Stimulated activated CD4-positive, alpha-beta T cell treated with anti-CD3 and anti-CD28 coated beads, Interleukin-2, amount 100 ng/mL, for 24 hours (primary cell): ENCODE results near the gene ZNF277.
"Not testable (repeated sequence)": the region's sequence is repeated elsewhere in the genome, so short reads cannot be mapped to it uniquely, and the experiment has no call there.

ENCODE experiments used
- DNase-seq, 2 donors: peaks; one replicate each; pipeline ENCODE4 v3.0.0-alpha.2; 2020

Gene ZNF277

DNA sequence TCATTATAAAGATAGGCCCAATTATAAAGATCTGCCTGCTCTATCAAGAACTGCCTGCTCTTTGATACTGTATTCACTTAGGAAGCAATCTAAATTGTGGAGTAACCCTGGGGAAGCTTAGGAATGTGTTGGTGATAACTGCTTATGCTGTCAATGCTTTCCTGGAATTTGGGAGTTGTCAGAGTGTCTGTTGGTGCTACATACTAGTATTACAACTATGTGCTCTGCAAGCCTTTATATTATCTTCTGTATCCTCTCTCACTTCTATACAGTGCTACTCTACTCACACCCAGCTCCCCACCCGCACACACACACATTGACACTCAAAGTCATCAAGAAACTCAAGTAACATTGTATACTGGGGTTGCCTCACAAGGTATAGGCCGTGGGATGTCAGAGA is 6.1 kb downstream of the ZNF277 start:
- DNase-seq, result no peak

DNA sequence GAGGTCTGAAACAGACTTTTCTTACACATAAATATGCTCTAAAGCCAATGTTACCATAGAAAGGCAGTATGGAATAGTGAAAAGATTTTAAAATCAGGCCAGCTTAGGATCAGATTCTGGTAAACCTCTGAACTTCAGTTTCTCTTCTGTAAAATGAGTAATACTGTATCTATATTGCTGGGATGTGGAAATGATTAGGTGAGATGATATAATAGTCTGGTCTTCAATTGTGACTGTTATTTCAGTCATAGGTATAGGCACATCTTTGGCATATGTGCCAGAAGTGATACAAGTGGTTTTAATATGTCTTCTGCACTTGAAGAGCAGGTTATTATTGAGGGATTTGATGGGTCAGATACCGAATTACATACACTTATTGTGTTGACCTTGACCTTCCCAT is 7.2 kb downstream of the ZNF277 start:
- no peak for DNase-seq

DNA sequence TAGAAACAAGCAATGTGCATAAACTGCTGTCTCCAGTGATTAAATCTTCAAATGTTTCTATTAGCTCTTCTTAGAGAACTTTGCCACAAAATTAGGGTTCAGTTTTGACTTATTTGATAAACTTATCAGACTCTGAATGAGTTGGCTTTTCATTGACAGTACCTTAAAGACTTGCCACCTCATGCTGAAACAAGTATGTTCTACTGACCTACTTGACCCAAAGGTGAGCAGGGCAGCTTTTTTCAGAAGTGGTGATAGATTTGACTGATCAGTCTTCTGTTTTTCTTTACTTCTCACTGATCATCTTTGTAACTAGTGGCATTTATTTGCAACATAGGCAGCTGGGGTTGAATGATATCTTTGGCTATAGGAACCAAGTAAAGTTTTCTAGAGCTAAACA is 7.8 kb downstream of the ZNF277 start:
- DNase-seq, result no peak

DNA sequence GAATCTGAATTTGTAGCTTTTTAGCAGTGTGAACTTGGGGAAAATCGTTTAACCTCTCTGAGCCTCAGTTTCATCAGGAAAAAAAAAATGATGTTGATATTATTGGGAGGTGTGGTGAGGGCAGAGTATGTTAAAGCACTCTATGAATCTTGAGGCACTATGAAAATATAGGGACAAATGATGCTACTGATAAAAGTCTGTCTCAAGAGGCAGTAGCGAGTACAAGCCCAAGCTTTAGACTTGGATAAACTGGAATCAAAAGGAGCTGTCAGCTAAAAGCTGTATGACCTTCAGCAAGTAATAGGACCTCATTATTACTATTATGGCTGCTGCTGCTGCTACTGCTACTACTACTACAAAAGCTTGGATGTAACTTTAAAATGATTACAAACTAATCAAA is 8.4 kb downstream of the ZNF277 start:
- DNase-seq, result no peak

DNA sequence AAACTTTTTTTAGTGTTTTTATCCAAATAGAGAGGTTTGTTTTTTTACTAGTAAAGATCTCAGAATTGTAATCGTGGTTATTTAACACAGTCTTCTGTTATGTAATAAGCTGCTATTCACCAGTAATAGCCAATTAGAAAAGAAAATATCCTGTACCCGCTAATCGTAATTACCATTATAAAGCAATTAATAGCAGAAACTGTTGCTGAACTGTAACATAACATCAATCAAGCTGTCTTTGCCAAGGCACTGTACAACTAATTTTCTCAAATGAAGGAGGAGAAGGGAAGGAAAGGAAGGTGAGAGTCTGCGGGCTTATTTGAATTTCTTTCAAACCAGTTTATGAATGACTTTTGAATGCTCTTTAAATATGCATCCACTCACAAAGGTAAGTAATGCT is 9.3 kb downstream of the ZNF277 start:
- no peak for DNase-seq

DNA sequence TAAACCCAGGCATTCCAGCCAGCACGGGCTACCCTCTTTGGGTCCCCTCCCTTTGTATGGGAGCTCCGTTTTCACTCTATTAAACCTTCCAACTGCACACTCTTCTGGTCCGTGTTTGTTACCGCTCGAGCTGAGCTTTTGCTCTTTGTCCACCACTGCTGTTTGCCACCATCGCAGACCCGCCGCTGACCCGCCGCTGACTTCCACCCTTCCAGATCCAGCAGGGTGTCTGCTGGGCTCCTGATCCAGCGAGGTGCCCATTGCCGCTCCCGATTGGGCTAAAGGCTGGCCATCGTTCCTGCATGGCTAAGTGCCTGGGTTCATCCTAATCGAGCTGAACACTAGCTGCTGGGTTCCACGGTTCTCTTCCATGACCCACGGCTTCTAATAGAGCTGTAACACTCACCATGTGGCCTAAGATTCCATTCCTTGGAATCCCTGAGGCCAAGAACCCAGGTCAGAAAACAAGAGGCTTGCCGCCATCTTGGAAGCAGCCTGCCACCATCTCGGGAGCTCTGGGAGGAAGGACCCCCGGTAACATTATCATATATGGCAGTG is 14.5 kb downstream of the ZNF277 start:
- no peak for DNase-seq

DNA sequence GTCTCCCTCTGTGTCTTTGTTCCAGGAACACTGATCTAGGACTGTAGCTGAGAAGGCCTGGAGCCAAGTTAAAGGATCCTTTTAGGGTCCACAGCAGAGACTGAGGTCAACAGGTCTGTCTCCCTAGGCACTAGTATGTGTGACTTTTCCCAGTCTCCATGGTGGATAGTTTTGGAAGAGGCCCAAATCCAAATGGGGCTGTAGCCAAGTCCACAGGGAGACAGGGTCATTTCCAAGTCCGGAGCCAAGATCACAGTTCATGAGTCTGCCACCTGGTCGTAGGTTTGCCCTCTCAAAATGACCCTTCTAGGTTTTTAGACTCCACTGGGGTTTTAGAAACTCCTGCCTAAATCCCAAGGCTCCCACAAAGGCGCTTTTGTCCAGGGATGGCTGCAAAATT is 16.8 kb downstream of the ZNF277 start:
- no peak for DNase-seq

DNA sequence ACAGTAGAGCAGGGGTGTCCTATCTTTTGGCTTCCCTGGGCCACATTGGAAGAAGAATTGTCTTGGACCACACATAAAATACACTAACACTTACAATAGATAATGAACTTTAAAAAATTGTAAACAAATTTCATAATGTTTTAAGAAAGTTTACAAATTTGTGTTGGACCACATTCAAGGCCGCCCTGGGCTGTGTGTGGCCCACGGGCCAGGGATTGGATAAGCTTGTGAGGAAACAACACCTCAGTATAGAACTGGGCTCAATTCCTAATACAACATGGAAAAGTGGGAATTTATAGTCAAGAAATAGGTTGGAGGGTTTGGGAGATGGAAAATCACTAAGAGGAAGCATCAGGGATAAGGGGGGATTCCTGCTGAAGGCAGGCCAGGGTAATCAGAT is 17.7 kb downstream of the ZNF277 start:
- DNase-seq, result no peak

DNA sequence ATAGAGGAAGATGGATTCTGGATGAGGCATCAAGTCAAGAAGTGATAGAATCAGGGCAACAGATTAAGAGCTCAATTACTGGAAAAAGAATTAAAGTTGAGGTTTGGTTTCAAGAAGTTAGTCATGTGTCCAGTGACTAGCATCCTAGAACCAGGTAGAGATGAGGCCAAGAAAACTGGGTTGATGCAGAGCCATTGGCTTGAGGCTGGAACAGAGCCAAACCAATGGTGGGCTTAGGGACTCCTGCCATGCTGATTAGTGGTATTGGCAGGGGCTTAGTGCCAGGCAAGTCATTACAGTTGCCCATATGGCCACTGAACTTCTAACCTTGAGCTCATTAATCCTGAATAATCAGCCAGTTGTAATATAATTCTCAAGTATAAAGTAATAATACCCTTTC is 18.5 kb downstream of the ZNF277 start:
- no peak for DNase-seq

DNA sequence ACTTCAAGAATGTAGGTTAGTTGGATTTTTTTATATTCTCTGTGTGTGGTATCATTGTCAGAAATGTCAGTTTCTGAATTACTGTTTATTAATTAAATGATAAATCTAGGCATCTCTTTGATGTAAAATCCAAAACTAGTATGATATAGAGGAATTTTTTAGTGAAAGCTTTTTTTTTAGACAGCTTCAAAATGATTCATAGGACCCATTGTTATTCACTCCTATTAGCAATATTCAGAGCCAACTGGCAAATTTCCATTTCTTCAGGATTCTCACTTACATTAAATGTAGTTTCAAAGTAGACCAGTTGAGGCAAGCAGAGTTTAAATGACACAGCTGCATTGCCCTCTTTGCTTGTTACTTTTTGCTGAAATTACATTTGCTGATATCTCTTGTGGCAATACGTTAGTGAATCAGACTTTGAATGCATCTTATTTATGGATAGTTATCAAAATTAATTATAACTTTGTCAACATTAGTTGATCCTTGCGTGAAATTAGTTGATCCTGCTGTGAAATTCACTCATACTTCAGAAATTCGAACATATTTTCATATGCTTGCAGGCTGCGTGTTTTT is 20.3 kb downstream of the ZNF277 start:
- DNase-seq, result no peak

DNA sequence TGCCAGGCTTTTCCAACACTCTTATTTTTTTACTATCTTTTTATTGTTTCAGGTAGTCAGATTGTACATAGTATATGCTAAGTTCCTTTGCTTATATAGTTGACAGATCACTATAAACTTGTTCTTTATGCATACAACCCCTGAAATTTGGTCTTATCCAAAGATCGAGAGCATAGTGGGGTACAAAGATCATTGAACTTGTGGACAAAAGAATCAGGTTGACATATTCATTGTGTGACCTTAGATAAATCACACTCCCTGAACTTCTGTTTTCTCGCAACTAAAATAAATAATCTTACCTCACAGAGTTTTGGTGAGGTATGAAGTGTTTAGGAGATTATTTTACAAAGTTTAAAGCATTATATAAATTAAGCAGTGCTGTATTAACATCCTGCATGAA is 22.1 kb downstream of the ZNF277 start:
- DNase-seq, result no peak

DNA sequence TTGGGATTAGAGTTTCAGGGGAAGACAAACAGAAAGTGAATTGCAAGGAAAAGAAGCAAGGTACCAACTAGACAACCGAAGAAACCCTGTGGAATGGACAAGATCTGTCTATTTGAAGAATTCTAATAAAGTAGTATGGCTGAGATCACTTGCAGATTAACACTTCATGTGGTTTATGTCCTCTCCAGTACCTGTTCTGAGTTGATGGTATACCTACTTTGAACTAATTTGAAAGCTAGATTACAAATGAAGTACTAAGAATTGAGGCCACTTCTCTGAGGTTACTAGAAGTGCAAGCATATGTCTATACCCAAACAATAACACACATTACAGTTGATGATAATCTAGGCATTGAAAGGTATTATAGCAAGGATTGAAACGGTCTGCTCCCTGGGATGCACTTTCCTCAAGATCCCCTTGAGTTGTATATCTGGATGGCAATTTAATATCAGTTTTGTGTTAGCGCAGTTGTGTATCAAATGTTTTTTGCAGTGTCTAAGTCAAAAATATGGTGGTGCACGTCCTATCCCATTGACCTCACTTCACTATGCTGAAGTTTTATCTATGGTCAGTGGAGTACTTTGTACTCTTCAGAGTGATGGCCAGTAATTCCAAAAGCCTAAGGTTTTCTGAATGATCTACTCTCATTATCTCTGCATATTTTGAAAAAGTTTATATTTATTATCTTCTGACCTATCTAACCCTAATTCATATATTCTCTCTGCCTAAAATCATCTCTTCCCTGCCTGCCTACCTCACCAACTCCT is 25.9 kb downstream of the ZNF277 start:
- no peak for DNase-seq

DNA sequence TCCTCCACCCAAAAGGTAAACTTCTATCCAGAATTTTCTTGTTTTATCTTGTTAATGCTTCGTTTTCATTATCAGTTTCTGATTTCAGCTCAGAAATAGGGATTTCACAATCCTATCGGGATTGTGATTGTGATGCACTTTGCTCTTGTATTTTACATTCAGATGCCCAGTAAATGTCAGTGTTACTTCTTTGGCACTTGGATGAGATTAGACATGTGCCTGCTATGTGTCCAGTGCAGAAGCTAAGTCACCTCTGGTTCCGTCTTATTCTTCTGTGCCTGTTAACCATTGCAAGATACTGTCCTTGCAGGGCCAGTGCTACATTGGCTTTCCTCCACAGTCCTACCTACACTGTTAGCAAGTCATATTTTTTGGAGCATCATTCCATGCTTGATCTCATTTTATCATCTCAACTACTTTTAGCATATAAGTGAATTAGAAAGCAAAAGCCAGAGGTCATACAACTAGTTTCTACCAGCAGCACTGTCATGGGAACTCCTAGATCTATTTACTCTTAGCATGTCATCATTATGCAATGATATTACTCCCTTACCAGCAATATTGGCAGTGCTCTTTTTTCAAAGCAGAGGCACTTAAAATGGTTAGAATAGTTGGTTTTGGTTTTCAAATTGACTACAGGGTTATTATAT is 26.7 kb downstream of the ZNF277 start:
- DNase-seq, result no peak

DNA sequence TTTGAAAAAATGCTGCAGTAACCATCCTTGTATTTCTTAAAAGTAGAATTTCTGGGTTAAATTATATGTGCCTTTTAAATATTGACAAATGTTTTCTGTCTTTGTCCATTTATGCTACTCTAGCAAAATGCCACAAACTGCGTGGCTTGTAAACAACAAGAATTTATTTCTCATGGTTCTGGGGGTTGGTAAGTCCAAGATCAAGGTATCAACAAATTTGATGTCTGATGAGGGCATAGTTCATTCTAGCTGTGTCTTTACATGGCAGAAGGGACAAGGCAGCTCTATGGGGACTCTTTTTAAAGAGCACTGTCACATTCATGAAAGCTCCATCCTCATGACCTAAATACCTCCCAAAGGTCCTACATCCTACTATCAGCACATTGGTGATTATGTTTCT is 27.7 kb downstream of the ZNF277 start:
- DNase-seq, result no peak

DNA sequence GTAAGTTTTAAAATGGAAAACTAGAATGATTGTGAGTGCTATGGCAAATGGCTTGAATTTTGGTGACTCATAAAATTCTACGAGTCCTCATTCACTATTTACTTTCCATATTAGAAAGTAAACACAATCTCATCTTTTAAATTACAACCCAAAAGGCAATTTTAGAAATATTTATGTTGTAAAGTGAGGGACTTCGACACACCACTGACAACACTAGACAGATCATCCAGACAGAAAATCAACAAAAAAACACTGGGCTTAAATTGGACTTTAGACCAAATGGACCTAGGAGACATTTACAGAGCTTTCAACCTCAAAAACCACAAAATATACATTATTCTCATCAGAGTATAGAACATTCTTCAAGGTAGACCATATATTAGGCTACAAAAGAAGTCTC is 30.1 kb downstream of the ZNF277 start:
- DNase-seq, result no peak

DNA sequence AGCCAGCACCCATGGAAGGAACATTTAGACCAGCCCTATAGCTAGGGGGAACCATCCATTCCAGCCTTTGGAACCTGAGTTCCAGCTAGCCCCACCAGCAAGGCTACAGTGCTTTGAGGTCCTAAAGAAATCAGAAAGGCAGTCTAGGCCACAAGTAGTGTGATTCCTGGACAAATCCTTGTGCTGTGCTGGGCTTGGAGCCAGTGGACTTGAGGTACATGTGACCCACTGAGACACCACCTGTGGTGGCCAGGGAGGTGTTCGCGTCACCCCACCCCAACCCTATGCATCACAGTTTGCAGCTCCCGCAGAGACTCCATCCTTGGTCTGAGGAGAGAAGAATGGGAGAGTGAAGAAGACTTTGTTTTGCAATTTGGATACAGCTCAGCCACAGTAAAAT is 31.8 kb downstream of the ZNF277 start:
- no peak for DNase-seq

DNA sequence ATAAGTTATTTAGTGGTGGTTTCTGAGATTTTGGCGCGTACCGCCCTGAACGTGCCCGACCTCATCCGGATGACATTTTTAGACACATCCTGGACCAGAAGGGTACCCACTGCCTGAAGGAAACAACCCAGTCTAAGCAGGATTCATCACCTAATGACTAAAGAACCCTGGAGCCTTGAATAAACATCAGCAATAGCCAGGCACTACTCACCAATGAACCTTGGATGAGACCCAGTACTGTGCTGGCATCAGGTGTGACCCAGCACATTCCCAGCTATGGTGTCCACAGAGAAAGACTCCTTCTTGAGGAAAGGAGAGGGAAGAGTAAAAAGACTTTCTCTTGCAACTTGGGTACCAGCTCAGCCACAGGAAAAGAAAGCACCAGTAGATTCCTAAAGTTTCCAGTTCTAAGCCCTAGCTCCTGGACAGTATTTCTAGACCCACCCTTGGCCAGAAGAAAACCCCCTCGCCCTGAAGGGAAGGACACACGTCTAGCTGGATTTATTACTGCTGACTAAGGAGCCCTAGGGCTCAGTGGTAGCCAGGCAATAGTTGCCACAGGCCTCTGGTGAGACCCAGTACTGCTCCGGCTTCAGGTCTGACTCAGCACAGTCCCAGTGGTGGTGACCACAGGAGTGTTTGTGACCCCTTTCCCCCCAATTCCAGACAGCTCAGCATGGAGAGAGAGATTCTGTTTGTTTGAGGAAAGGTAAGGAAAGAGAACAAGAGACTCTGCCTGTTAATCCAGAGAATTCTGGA is 32.5 kb downstream of the ZNF277 start:
- DNase-seq, result no peak

DNA sequence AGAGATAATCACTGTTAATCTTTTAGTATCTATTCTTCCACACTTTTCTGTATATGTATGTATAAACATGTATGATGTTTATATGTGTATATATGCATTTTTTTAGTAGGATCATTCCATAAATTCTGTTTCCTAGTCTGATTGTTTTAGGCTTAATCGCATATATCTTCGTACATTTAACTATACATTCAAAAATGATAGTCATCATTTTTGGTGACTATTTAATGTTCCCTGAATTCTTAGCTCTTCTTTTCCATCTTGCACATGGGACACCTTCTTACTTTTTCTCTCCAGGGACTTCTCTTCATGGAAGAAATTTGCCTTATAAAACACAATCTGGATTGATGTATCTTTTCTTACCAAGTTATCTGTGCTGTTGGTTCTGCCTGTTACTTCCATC is 42.1 kb downstream of the ZNF277 start:
- DNase-seq, result no peak

DNA sequence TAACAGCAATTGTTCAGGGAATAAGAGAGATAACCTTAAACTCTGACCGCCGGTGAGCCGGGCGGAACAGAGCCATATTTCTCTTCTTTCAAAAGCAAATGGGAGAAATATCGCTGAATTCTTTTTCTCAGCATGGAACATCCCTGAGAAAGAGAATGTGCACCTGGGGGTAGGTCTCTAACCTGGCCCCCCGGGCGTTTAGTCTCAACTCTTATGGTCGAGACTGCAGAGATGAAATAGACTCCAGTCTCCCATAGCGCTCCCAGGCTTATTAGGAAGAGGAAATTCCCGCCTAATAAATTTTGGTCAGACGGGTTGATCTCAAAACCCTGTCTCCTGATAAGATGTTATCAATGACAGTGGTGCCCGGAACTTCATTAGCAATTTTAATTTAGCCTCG is 43.5 kb downstream of the ZNF277 start:
- DNase-seq, result not testable (repeated sequence)

DNA sequence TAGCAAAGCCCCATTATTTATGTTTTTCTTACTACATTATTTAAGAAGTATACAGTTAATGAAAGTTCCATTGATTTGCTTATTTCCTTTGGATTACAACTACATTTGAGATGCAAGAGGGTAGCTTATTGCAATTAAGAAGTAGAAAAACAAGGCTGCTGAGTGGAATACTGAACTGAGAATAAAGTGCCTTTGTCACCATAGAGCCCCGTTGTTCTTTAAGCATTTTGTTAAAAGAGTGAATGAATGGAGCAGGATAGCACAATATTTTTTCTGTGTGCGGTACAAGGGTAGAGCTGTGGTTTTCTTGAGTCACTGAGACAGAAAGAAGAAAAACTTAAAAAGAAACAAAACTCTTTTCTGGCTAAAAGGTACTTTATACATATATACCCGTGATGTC is 45.6 kb downstream of the ZNF277 start:
- DNase-seq, result no peak

DNA sequence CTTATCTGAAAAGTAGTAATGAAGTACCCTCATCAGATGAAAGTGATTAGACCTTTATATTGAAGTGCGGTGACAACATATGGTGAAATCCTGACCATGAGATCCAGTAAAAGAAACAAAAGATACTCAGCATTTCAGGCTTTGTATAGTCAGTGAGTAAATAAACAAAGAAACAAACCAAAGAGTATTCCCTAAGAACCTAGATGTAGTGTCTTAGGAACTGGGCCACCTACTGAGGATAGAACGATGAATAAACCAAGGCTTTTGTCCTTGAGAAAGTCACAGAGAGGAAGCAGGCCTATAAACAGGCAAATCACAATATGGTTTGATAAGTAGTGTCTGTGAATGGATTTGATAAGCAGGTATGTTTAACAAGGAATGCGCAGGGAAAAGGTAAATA is 46.2 kb downstream of the ZNF277 start:
- DNase-seq, result no peak

DNA sequence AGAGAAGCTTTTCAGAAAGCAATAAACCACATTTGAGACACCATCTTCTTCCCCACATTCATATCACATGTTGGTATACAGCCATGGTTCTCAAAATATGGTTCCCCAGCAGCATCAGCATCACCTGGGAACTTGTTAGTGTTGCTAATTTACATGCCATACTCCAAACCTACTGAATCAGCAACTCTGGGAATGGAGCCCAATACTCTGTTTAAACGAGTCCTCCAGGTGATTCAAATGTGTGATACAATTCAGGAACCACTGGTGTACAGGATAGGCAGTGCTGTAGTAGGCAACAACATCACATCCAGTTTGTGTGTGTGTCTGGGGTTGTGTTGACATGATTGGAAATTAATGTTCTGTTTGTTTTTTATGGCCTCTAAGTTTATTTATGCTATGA is 47.7 kb downstream of the ZNF277 start:
- DNase-seq, result no peak

DNA sequence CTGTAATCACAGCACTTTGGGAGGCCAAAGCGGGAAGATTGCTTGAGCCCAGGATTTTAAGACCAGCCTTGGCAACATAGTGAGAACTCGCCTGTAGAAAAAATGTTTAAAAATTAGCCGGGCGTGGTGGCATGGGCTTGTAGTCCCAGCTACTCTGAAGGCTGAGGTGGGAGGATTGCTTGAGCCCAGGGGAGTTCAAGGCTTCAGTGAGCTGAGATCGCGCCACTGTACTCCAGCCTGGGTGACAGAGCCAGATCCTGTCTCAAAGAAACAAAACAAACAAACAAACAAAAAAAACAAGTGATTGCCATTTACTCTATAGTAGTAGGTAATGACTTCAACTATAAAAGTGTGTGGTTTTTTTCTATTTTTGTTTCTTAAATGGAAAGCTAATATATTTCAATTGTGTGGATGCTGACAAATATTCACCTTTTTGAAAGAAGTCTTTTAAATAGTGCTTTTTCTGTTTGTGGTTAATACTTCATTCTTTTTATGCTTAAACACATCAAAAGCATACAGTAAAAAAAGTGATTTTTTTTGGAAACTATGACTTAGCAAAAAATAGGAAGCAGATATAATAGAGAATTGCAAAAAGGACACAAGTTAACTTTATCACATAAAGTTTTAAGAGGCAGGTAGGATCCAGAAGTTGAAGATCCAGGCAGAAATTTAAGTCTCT is 48.4 kb downstream of the ZNF277 start:
- DNase-seq, result no peak
